Measurements from ENCODE around the gene YIF1A. TPM values are rescaled to one million over a fixed set of nuclear protein-coding genes. Genes with fewer than 3 reads are reported as not detected.
A peak's percentile ranks its signal among the peaks of the same experiment; 100 is the strongest.

YIF1A gene
- total RNA-seq, 2 experiments from 2014 or later: 44.5 to 45.5 TPM

GRCh38 chr11:66293777-66294625 is 5.1 kb upstream of the YIF1A start:
- POLR2A ChIA-PET: no interaction called here
- Mint-ChIP-seq H3K4me3 (no peak overlapping the region), H3K9me3 (no peaks in the 10 kb centered on the region)

GRCh38 chr11:66293352-66293751 is 4.4 kb upstream of the YIF1A start:
- no peak for ATAC-seq (ENCODE audit: low read depth)
- DNase-seq: no peak
- Mint-ChIP-seq H3K4me1 (peaks cover 22% of the 10 kb centered on the region), H3K4me3 (no peak overlapping the region), H3K27ac (no peak overlapping the region), H3K36me3 (no peaks in the 10 kb centered on the region), H3K27me3 (peaks cover 35% of the 10 kb centered on the region), H3K9me3 (no peaks in the 10 kb centered on the region)
- POLR2A ChIA-PET: no interaction called here

More at GRCh38 chr11:66293777-66294625, 5.1 kb upstream of the YIF1A start:
- Mint-ChIP-seq H3K4me1 (peaks cover 21% of the 10 kb centered on the region), H3K27ac (no peak overlapping the region), H3K27me3 (peaks cover 35% of the 10 kb centered on the region), H3K36me3 (no peaks in the 10 kb centered on the region)
- DNase-seq (no peak), ATAC-seq (ENCODE audit: low read depth) (no peak)

- POLR2A ChIA-PET: no interaction called here
- Mint-ChIP-seq H3K36me3 (no peaks in the 10 kb centered on the region), H3K4me3 (peak overlapping the region; percentile 25), H3K4me1 (peaks cover 23% of the 10 kb centered on the region), H3K27ac (peak overlapping the region; percentile 5), H3K9me3 (no peaks in the 10 kb centered on the region), H3K27me3 (peaks cover 35% of the 10 kb centered on the region)
- ATAC-seq (ENCODE audit: low read depth): no peak
- no peak for DNase-seq
Measured at GRCh38 chr11:66292543-66293332, 3.8 kb upstream of the YIF1A start.

- no peak for DNase-seq
- Mint-ChIP-seq H3K36me3 (no peaks in the 10 kb centered on the region), H3K9me3 (no peaks in the 10 kb centered on the region), H3K27me3 (peaks cover 35% of the 10 kb centered on the region), H3K4me1 (peaks cover 27% of the 10 kb centered on the region), H3K27ac (no peak within 1 kb of the TSS), H3K4me3 (peak within 1 kb of the TSS; percentile 36)
- POLR2A ChIA-PET: interaction anchor here (0.6 kb wide), 1 partner anchor 80 kb away, joined by 7 read pairs; the partner anchor contains the start of gene SLC29A2
- no peak for ATAC-seq (ENCODE audit: low read depth)
Measured at GRCh38 chr11:66291706-66292542, 3.0 kb upstream of the YIF1A start, which contains the start of gene TMEM151A. Gene TMEM151A (plus strand): TSS chr11:66291894. CDS start chr11:66292014, 120 bp downstream.

- no peak for ATAC-seq (ENCODE audit: low read depth)
- no peaks in the 10 kb centered on the region for H3K36me3 Mint-ChIP-seq
- H3K4me3 Mint-ChIP-seq: peak overlapping the region; percentile 36
- no peaks in the 10 kb centered on the region for H3K9me3 Mint-ChIP-seq
- peaks cover 29% of the 10 kb centered on the region for H3K27me3 Mint-ChIP-seq
- no peak overlapping the region for H3K27ac Mint-ChIP-seq
- POLR2A ChIA-PET: interaction anchor here (0.6 kb wide), 1 partner anchor 81 kb away, joined by 7 read pairs; the partner anchor contains the start of gene SLC29A2
- H3K4me1 Mint-ChIP-seq: peaks cover 27% of the 10 kb centered on the region
- DNase-seq: no peak
Measured at GRCh38 chr11:66291303-66291705, 2.4 kb upstream of the YIF1A start.

- DNase-seq (no peak), ATAC-seq (ENCODE audit: low read depth) (no peak)
- POLR2A ChIA-PET: no interaction called here
- Mint-ChIP-seq H3K36me3 (no peaks in the 10 kb centered on the region), H3K4me1 (peaks cover 27% of the 10 kb centered on the region), H3K4me3 (peak overlapping the region; percentile 93), H3K27ac (peak overlapping the region; percentile 13), H3K9me3 (no peaks in the 10 kb centered on the region), H3K27me3 (peaks cover 29% of the 10 kb centered on the region)
Measured at GRCh38 chr11:66290330-66290621, 1.3 kb upstream of the YIF1A start.

GRCh38 chr11:66289548-66290329 is 796 bp upstream of the YIF1A start:
- DNase-seq (peak; percentile 83), ATAC-seq (ENCODE audit: low read depth) (peak; percentile 52)
- POLR2A ChIA-PET: interaction anchor here (0.7 to 2.1 kb wide), 17 partner anchors 9 to 171 kb away, joined by 3 to 14 read pairs (median 5); partner anchors contain the start of genes BRMS1, CD248, MRPL11 and RIN1
- Mint-ChIP-seq H3K27me3 (peaks cover 29% of the 10 kb centered on the region), H3K9me3 (no peaks in the 10 kb centered on the region), H3K27ac (peak overlapping the region; percentile 90), H3K4me3 (peak overlapping the region; percentile 93), H3K4me1 (peaks cover 27% of the 10 kb centered on the region), H3K36me3 (no peaks in the 10 kb centered on the region)

- H3K4me1 Mint-ChIP-seq: peaks cover 29% of the 10 kb centered on the region
- DNase-seq (no peak), ATAC-seq (ENCODE audit: low read depth) (no peak)
- peak overlapping the region; percentile 88 for H3K27ac Mint-ChIP-seq
- H3K27me3 Mint-ChIP-seq: peaks cover 23% of the 10 kb centered on the region
- H3K4me3 Mint-ChIP-seq: peak overlapping the region; percentile 93
- POLR2A ChIA-PET: interaction anchor here (0.9 to 2.1 kb wide), 9 partner anchors 20 to 84 kb away, joined by 3 to 14 read pairs (median 6); partner anchors contain the start of genes CD248, RIN1 and SLC29A2
- no peaks in the 10 kb centered on the region for H3K9me3 Mint-ChIP-seq
- no peaks in the 10 kb centered on the region for H3K36me3 Mint-ChIP-seq
Measured at GRCh38 chr11:66287889-66288670, 863 bp downstream of the YIF1A start.

GRCh38 chr11:66287211-66287888 is 1.6 kb downstream of the YIF1A start:
- ATAC-seq (ENCODE audit: low read depth) (no peak), DNase-seq (no peak)
- peaks cover 16% of the 10 kb centered on the region for H3K27me3 Mint-ChIP-seq
- no peaks in the 10 kb centered on the region for H3K9me3 Mint-ChIP-seq
- H3K36me3 Mint-ChIP-seq: no peaks in the 10 kb centered on the region
- H3K4me1 Mint-ChIP-seq: peaks cover 28% of the 10 kb centered on the region
- POLR2A ChIA-PET: interaction anchor here (1.2 to 1.6 kb wide), 2 partner anchors 19 to 85 kb away, joined by 3 to 5 read pairs; partner anchors contain the start of genes RAB1B and SLC29A2
- H3K4me3 Mint-ChIP-seq: peak overlapping the region; percentile 67
- peak overlapping the region; percentile 65 for H3K27ac Mint-ChIP-seq

- Mint-ChIP-seq H3K27ac (no peak overlapping the region), H3K27me3 (peaks cover 15% of the 10 kb centered on the region), H3K4me1 (peaks cover 30% of the 10 kb centered on the region), H3K36me3 (no peaks in the 10 kb centered on the region), H3K9me3 (no peaks in the 10 kb centered on the region), H3K4me3 (no peak overlapping the region)
- POLR2A ChIA-PET: interaction anchor here (1.2 to 1.6 kb wide), 2 partner anchors 19 to 85 kb away, joined by 3 to 5 read pairs; partner anchors contain the start of genes RAB1B and SLC29A2
- DNase-seq (no peak), ATAC-seq (ENCODE audit: low read depth) (no peak)
Measured at GRCh38 chr11:66286699-66287098, 2.2 kb downstream of the YIF1A start.

GRCh38 chr11:66285250-66285947 is 3.5 kb downstream of the YIF1A start:
- no peak for ATAC-seq (ENCODE audit: low read depth)
- Mint-ChIP-seq H3K4me3 (no peak overlapping the region), H3K36me3 (no peaks in the 10 kb centered on the region), H3K4me1 (peaks cover 26% of the 10 kb centered on the region), H3K9me3 (no peaks in the 10 kb centered on the region), H3K27ac (no peak overlapping the region), H3K27me3 (peaks cover 4% of the 10 kb centered on the region)
- no peak for DNase-seq
- POLR2A ChIA-PET: no interaction called here

Measured in activated naive CD8-positive, alpha-beta T cell treated with anti-CD3 and anti-CD28 coated beads, Interleukin-2, amount 10 ng/mL, durations not matched to agents 7 days and 5 days (primary cell).